ENCODE measurements around the gene MGAT5B.

- TF ChIP-seq, protein P1, sequence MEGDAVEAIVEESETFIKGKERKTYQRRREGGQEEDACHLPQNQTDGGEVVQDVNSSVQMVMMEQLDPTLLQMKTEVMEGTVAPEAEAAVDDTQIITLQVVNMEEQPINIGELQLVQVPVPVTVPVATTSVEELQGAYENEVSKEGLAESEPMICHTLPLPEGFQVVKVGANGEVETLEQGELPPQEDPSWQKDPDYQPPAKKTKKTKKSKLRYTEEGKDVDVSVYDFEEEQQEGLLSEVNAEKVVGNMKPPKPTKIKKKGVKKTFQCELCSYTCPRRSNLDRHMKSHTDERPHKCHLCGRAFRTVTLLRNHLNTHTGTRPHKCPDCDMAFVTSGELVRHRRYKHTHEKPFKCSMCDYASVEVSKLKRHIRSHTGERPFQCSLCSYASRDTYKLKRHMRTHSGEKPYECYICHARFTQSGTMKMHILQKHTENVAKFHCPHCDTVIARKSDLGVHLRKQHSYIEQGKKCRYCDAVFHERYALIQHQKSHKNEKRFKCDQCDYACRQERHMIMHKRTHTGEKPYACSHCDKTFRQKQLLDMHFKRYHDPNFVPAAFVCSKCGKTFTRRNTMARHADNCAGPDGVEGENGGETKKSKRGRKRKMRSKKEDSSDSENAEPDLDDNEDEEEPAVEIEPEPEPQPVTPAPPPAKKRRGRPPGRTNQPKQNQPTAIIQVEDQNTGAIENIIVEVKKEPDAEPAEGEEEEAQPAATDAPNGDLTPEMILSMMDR (IDR thresholded peaks at IDR 0.05) = no peak
- no peak for TF ChIP-seq POLR2A (IDR thresholded peaks at IDR 0.05)
These were observed 50.6 kb downstream of the MGAT5B start for GRCh38 chr17:76918811-76919210.
